OCI-LY7 (cell line): ENCODE results near the gene NCAM2. TPM values are rescaled to one million over a fixed set of nuclear protein-coding genes. Genes with fewer than 3 reads are reported as not detected.

ENCODE experiments used
- BruUV-seq: library from RNA; stranded (reverse); fragments of 400-500 nt; replicated peaks from 2 replicates; lab custom pipeline; 2021; lab: Mats Ljungman, UMichigan
- CTCF ChIA-PET: fragments of 300-600 bp; sonication (Branson Sonifier 250); formaldehyde crosslinking; loops from one replicate; lab custom pipeline; 2022; ENCODE audit warnings: antibody characterized with exemption; ENCODE audit not compliant: unreplicated experiment; lab: Charles Lee
- POLR2A ChIA-PET: fragments of 300-600 bp; sonication (Branson Sonifier 250); formaldehyde crosslinking; loops from one replicate; lab custom pipeline; 2022; ENCODE audit warnings: antibody characterized with exemption; lab: Charles Lee
- DNase-seq: peaks from one replicate; pipeline ENCODE4 v3.0.0-alpha.2; 2015; ENCODE audit warnings: low spot score
- H2AFZ ChIP-seq: fragments of 200-600 bp; sonication (generic), shearing (Covaris generic); 2 replicates; pipeline ENCODE4 v1.6.1; 2014; ENCODE audit warnings: mild to moderate bottlenecking, antibody characterized with exemption, low read length, moderate library complexity
- H3K27ac ChIP-seq: fragments of 200-600 bp; sonication (generic); 2 replicates; pipeline ENCODE4 v1.5.1; 2014; ENCODE audit warnings: mixed run types, low read depth, mild to moderate bottlenecking, moderate library complexity, low read length, inconsistent platforms; ENCODE audit not compliant: poor library complexity, severe bottlenecking
- H3K36me3 ChIP-seq: fragments of 200-600 bp; sonication (generic); 2 replicates; pipeline ENCODE4 v1.6.1; 2014; ENCODE audit warnings: mild to moderate bottlenecking, antibody characterized with exemption, low read length, moderate library complexity, mixed read lengths; ENCODE audit not compliant: insufficient read depth
- H3K4me1 ChIP-seq: fragments of 200-600 bp; sonication (generic); 2 replicates; pipeline ENCODE4 v1.5.1; 2014; ENCODE audit warnings: mild to moderate bottlenecking, low read length; ENCODE audit not compliant: insufficient read depth, poor library complexity, severe bottlenecking
- H3K4me2 ChIP-seq: fragments of 200-600 bp; sonication (generic); 2 replicates; pipeline ENCODE4 v1.6.1; 2014; ENCODE audit warnings: mild to moderate bottlenecking, low read length
- H3K4me3 ChIP-seq: fragments of 200-600 bp; sonication (generic); 2 replicates; pipeline ENCODE4 v1.5.1; 2014; ENCODE audit warnings: mild to moderate bottlenecking, low read depth, low read length; ENCODE audit not compliant: poor library complexity, severe bottlenecking
- H3K79me2 ChIP-seq: fragments of 200-600 bp; sonication (generic); 2 replicates; pipeline ENCODE4 v1.6.1; 2016; ENCODE audit warnings: low read depth, mild to moderate bottlenecking, low read length, moderate library complexity, mixed read lengths; ENCODE audit not compliant: insufficient read depth
- H3K9me2 ChIP-seq: fragments of 200-600 bp; sonication (generic); 2 replicates; pipeline ENCODE4 v1.6.1; 2016; ENCODE audit warnings: mild to moderate bottlenecking, low read length, mixed read lengths; ENCODE audit not compliant: insufficient read depth
- H3K9me3 ChIP-seq: fragments of 200-600 bp; sonication (generic); 2 replicates; pipeline ENCODE4 v1.6.1; 2014; ENCODE audit warnings: mild to moderate bottlenecking, mixed run types, low read length, mixed read lengths
- H4K20me1 ChIP-seq: fragments of 200-600 bp; sonication (generic); 2 replicates; pipeline ENCODE4 v1.6.1; 2014; ENCODE audit warnings: mild to moderate bottlenecking, antibody characterized with exemption, low read length, moderate library complexity, mixed read lengths; ENCODE audit not compliant: insufficient read depth
- CTCF ChIP-seq: fragments of 200-600 bp; sonication (generic); conservative IDR thresholded peaks from 2 replicates; pipeline ENCODE4 v1.5.1; 2014; ENCODE audit warnings: mild to moderate bottlenecking, antibody characterized with exemption, low read length, moderate library complexity, mixed read lengths
- EZH2phosphoT487 ChIP-seq: fragments of 200-600 bp; sonication (generic); IDR thresholded peaks from 2 replicates; pipeline ENCODE4 v1.6.1; 2018; ENCODE audit warnings: low read depth, borderline replicate concordance, mild to moderate bottlenecking, mixed run types, antibody characterized with exemption, low read length, moderate library complexity, mixed read lengths
- intact Hi-C: fragments of 100-400 bp; cut with micrococcal nuclease; formaldehyde crosslinking; loops from one replicate; pipeline ENCODE4 v1.10.0; 2022; ENCODE audit not compliant: unreplicated experiment
- total RNA-seq, 2 experiments: library from RNA; depleted of rRNA in 1 of 2; stranded (reverse); fragments of >200 nt in 1 of 2; shearing (Covaris generic) in 1 of 2; gene quantifications; 2 replicates each; pipeline ENCODE4 v1.2.3, GENCODE V29; 2014 to 2022

NCAM2 gene
- total RNA-seq, 2 experiments from 2014 or later: not detected

GRCh38 chr21:21182401-21183010 lies 184.3 kb downstream of the NCAM2 start:
- CTCF ChIA-PET: no interaction called here
- intact Hi-C loops: no loop called here
- Histone ChIP-seq H3K9me2 (no peaks in the 10 kb centered on the region), H3K36me3 (no peaks in the 10 kb centered on the region), H4K20me1 (no peaks in the 10 kb centered on the region), H2AFZ (no peak overlapping the region), H3K4me3 (no peak overlapping the region), H3K4me2 (no peak overlapping the region), H3K4me1 (no peaks in the 10 kb centered on the region), H3K79me2 (no peaks in the 10 kb centered on the region), H3K27ac (no peak overlapping the region), H3K9me3 (peaks cover 21% of the 10 kb centered on the region)
- TF ChIP-seq CTCF (no peak), EZH2phosphoT487 (no peak)
- DNase-seq: no peak
- POLR2A ChIA-PET: interaction anchor here (0.6 to 1.5 kb wide), 2 partner anchors 11 to 101 kb away, joined by 3 to 5 read pairs; no protein-coding TSS in a partner anchor
- no TSS peak for BruUV-seq

GRCh38 chr21:21183092-21183491 lies 184.9 kb downstream of the NCAM2 start:
- ChIA-PET CTCF (no interaction called here), POLR2A (interaction anchor here (1.5 kb wide), 1 partner anchor 10 kb away, joined by 3 read pairs; no protein-coding TSS in a partner anchor)
- H3K9me2 ChIP-seq: no peaks in the 10 kb centered on the region
- no peaks in the 10 kb centered on the region for H3K4me1 ChIP-seq
- H3K27ac ChIP-seq: no peak overlapping the region
- no peak for DNase-seq
- H4K20me1 ChIP-seq: no peaks in the 10 kb centered on the region
- H3K36me3 ChIP-seq: no peaks in the 10 kb centered on the region
- peaks cover 21% of the 10 kb centered on the region for H3K9me3 ChIP-seq
- H3K4me2 ChIP-seq: no peak overlapping the region
- H2AFZ ChIP-seq: no peak overlapping the region
- no peak overlapping the region for H3K4me3 ChIP-seq
- TF ChIP-seq CTCF (no peak), EZH2phosphoT487 (no peak)
- intact Hi-C loops: no loop called here
- no peaks in the 10 kb centered on the region for H3K79me2 ChIP-seq
- no TSS peak for BruUV-seq
